Measurements from ENCODE around the gene CDK2AP2. TPM values are rescaled to one million over a fixed set of nuclear protein-coding genes. Genes with fewer than 3 reads are reported as not detected.

Gene CDK2AP2
- total RNA-seq, 1 donor from 2014 or later: 84.2 TPM

DNA sequence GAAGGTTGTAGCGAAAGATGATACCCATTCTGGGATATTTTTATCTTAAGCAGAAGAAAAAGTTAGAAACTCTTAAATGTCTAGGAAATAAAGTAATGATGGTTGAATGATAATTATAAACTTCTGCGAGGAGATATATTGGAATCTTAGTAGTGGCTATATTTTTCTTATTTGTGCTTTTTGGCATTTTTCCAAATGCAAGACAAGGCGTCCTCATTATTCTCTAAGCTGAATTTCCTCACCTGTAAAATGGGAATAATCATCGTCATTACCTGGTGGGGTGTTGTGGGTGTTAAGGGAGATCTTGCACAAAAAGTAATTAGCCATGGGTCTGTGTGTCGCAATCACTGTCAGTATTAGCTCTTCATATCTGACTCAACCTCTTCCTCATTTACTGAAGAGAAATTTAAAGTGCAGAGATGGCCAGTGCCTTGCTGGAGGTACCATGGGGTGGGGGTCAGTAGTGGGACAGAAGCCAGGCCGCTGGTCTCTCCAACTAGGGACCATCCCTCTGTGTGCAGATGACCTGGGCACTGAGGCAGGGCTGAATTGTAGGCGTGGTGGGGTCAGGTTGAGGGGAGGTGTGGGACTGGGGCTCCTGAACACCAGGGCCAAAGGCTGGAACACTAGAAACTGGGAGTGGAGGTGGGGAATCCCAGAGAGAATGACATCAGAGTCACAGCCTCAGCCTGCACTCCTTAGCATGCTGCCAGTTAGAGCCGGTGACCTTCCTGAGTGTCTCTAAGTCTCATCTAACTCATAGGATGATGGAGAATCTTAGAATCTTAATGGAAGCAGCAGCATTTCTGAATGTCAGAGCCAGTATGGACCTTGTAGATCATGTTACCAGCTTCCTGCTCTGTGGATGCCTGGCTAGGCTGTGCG, 6.9 kb downstream of the CDK2AP2 start:
- Histone ChIP-seq H3K27ac (no peak overlapping the region), H3K27me3 (no peaks in the 10 kb centered on the region), H3K9me3 (no peaks in the 10 kb centered on the region), H3K4me1 (peaks cover 15% of the 10 kb centered on the region), H3K36me3 (peaks cover 16% of the 10 kb centered on the region), H3K4me3 (no peak overlapping the region)
- TF ChIP-seq, protein P1, sequence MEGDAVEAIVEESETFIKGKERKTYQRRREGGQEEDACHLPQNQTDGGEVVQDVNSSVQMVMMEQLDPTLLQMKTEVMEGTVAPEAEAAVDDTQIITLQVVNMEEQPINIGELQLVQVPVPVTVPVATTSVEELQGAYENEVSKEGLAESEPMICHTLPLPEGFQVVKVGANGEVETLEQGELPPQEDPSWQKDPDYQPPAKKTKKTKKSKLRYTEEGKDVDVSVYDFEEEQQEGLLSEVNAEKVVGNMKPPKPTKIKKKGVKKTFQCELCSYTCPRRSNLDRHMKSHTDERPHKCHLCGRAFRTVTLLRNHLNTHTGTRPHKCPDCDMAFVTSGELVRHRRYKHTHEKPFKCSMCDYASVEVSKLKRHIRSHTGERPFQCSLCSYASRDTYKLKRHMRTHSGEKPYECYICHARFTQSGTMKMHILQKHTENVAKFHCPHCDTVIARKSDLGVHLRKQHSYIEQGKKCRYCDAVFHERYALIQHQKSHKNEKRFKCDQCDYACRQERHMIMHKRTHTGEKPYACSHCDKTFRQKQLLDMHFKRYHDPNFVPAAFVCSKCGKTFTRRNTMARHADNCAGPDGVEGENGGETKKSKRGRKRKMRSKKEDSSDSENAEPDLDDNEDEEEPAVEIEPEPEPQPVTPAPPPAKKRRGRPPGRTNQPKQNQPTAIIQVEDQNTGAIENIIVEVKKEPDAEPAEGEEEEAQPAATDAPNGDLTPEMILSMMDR (IDR thresholded peaks at IDR 0.05): no peak
- DNase-seq (no peak), ATAC-seq (no peak)
- intact Hi-C loops (cut with DNase I): loop anchor here (10.0 kb wide), 1 partner anchor 96 kb away; the partner anchor contains the start of genes PPP1CA and TBC1D10C

GRCh38 chr11:67500484-67500821, 7.5 kb downstream of the CDK2AP2 start:
- TF ChIP-seq, protein P1 (IDR thresholded peaks at IDR 0.05): no peak
- intact Hi-C loops (cut with DNase I): loop anchor here (10.0 kb wide), 1 partner anchor 96 kb away; the partner anchor contains the start of genes PPP1CA and TBC1D10C
- Histone ChIP-seq H3K4me3 (no peak overlapping the region), H3K27ac (no peak overlapping the region), H3K4me1 (peaks cover 9% of the 10 kb centered on the region), H3K36me3 (peaks cover 20% of the 10 kb centered on the region), H3K9me3 (no peaks in the 10 kb centered on the region), H3K27me3 (no peaks in the 10 kb centered on the region)
- ATAC-seq (no peak), DNase-seq (no peak)

- DNase-seq (no peak), ATAC-seq (no peak)
- intact Hi-C loops (cut with DNase I): loop anchor here (10.0 kb wide), 1 partner anchor 95 kb away; the partner anchor contains the start of genes PPP1CA and TBC1D10C
- H3K9me3 ChIP-seq: no peaks in the 10 kb centered on the region
- peaks cover 20% of the 10 kb centered on the region for H3K36me3 ChIP-seq
- no peak overlapping the region for H3K27ac ChIP-seq
- no peak overlapping the region for H3K4me3 ChIP-seq
- H3K27me3 ChIP-seq: no peaks in the 10 kb centered on the region
- TF ChIP-seq, protein P1 (IDR thresholded peaks at IDR 0.05): no peak
- H3K4me1 ChIP-seq: peaks cover 8% of the 10 kb centered on the region
These were observed 8.0 kb downstream of the CDK2AP2 start for GRCh38 chr11:67499808-67500483.

GRCh38 chr11:67498544-67498972, 9.4 kb downstream of the CDK2AP2 start:
- H3K27ac ChIP-seq: no peak overlapping the region
- intact Hi-C loops (cut with DNase I): no loop called here
- TF ChIP-seq, protein P1 (IDR thresholded peaks at IDR 0.05): no peak
- no peak overlapping the region for H3K4me3 ChIP-seq
- peaks cover 22% of the 10 kb centered on the region for H3K36me3 ChIP-seq
- peaks cover 3% of the 10 kb centered on the region for H3K4me1 ChIP-seq
- H3K9me3 ChIP-seq: no peaks in the 10 kb centered on the region
- no peaks in the 10 kb centered on the region for H3K27me3 ChIP-seq
- ATAC-seq (peak; percentile 7), DNase-seq (no peak)

- Histone ChIP-seq H3K27ac (no peak overlapping the region), H3K4me3 (no peak overlapping the region), H3K27me3 (no peaks in the 10 kb centered on the region), H3K9me3 (no peaks in the 10 kb centered on the region), H3K4me1 (no peaks in the 10 kb centered on the region), H3K36me3 (peaks cover 28% of the 10 kb centered on the region)
- TF ChIP-seq, protein P1 (IDR thresholded peaks at IDR 0.05): no peak
- DNase-seq: no peak
- intact Hi-C loops (cut with DNase I): no loop called here
- ATAC-seq: no peak
These were observed 10.2 kb downstream of the CDK2AP2 start for GRCh38 chr11:67497656-67498291.

Data from upper lobe of right lung (tissue), 1 donor.